ENCODE results near the gene SOHLH1.

Gene SOHLH1

GRCh38 chr9:135697226-135697625, 2.1 kb downstream of the SOHLH1 start:
- no peaks in the 10 kb centered on the region for H3K9me3 ChIP-seq (ENCODE audit: insufficient read depth, low read length)
- no peak overlapping the region for H3K9ac ChIP-seq (ENCODE audit: low read length)
- no peaks in the 10 kb centered on the region for H4K20me1 ChIP-seq (ENCODE audit: insufficient read depth, low read length)
- no peak overlapping the region for H3K4me3 ChIP-seq (ENCODE audit: low read length)
- H3K27me3 ChIP-seq (ENCODE audit: low read depth, low read length), result no peaks in the 10 kb centered on the region
- H2AFZ ChIP-seq (ENCODE audit: low read depth, low read length), result no peak overlapping the region
- no peaks in the 10 kb centered on the region for H3K79me2 ChIP-seq (ENCODE audit: low read length)
- H3K27ac ChIP-seq (ENCODE audit: low read length), result no peak overlapping the region
- H3K4me2 ChIP-seq (ENCODE audit: low read length), result no peak overlapping the region
- H3K4me1 ChIP-seq (ENCODE audit: low read length), result no peaks in the 10 kb centered on the region
- no peak for TF ChIP-seq EZH2phosphoT487 (IDR thresholded peaks at IDR 0.05; ENCODE audit: low read depth)
- TF ChIP-seq, protein P1, sequence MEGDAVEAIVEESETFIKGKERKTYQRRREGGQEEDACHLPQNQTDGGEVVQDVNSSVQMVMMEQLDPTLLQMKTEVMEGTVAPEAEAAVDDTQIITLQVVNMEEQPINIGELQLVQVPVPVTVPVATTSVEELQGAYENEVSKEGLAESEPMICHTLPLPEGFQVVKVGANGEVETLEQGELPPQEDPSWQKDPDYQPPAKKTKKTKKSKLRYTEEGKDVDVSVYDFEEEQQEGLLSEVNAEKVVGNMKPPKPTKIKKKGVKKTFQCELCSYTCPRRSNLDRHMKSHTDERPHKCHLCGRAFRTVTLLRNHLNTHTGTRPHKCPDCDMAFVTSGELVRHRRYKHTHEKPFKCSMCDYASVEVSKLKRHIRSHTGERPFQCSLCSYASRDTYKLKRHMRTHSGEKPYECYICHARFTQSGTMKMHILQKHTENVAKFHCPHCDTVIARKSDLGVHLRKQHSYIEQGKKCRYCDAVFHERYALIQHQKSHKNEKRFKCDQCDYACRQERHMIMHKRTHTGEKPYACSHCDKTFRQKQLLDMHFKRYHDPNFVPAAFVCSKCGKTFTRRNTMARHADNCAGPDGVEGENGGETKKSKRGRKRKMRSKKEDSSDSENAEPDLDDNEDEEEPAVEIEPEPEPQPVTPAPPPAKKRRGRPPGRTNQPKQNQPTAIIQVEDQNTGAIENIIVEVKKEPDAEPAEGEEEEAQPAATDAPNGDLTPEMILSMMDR (IDR thresholded peaks at IDR 0.05; ENCODE audit: low read depth, low read length), result no peak
- H3K36me3 ChIP-seq (replicated peaks; ENCODE audit: low read depth, low read length), result no peaks in the 10 kb centered on the region

- Histone ChIP-seq H3K27me3 (ENCODE audit: low read depth, low read length) (no peaks in the 10 kb centered on the region), H3K9ac (ENCODE audit: low read length) (no peak overlapping the region), H3K4me3 (ENCODE audit: low read length) (no peak overlapping the region), H3K4me1 (ENCODE audit: low read length) (no peaks in the 10 kb centered on the region), H3K9me3 (ENCODE audit: insufficient read depth, low read length) (no peaks in the 10 kb centered on the region), H3K36me3 (replicated peaks; ENCODE audit: low read depth, low read length) (no peaks in the 10 kb centered on the region), H3K27ac (ENCODE audit: low read length) (no peak overlapping the region), H4K20me1 (ENCODE audit: insufficient read depth, low read length) (no peaks in the 10 kb centered on the region), H2AFZ (ENCODE audit: low read depth, low read length) (no peak overlapping the region), H3K79me2 (ENCODE audit: low read length) (no peaks in the 10 kb centered on the region), H3K4me2 (ENCODE audit: low read length) (no peak overlapping the region)
- TF ChIP-seq, protein P1 (IDR thresholded peaks at IDR 0.05; ENCODE audit: low read depth, low read length), result no peak
- TF ChIP-seq EZH2phosphoT487 (IDR thresholded peaks at IDR 0.05; ENCODE audit: low read depth), result no peak
Observed at GRCh38 chr9:135696446-135696845, 2.8 kb downstream of the SOHLH1 start.

GRCh38 chr9:135695642-135696041, 3.6 kb downstream of the SOHLH1 start:
- Histone ChIP-seq H3K27ac (ENCODE audit: low read length) (no peak overlapping the region), H4K20me1 (ENCODE audit: insufficient read depth, low read length) (no peaks in the 10 kb centered on the region), H3K4me2 (ENCODE audit: low read length) (no peak overlapping the region), H3K4me1 (ENCODE audit: low read length) (no peaks in the 10 kb centered on the region), H2AFZ (ENCODE audit: low read depth, low read length) (no peak overlapping the region), H3K4me3 (ENCODE audit: low read length) (no peak overlapping the region), H3K9me3 (ENCODE audit: insufficient read depth, low read length) (no peaks in the 10 kb centered on the region), H3K9ac (ENCODE audit: low read length) (no peak overlapping the region), H3K79me2 (ENCODE audit: low read length) (no peaks in the 10 kb centered on the region), H3K27me3 (ENCODE audit: low read depth, low read length) (no peaks in the 10 kb centered on the region), H3K36me3 (replicated peaks; ENCODE audit: low read depth, low read length) (no peaks in the 10 kb centered on the region)
- no peak for TF ChIP-seq EZH2phosphoT487 (IDR thresholded peaks at IDR 0.05; ENCODE audit: low read depth)
- TF ChIP-seq, protein P1 (IDR thresholded peaks at IDR 0.05; ENCODE audit: low read depth, low read length), result no peak

GRCh38 chr9:135695036-135695435, 4.2 kb downstream of the SOHLH1 start:
- no peaks in the 10 kb centered on the region for H3K27me3 ChIP-seq (ENCODE audit: low read depth, low read length)
- no peaks in the 10 kb centered on the region for H4K20me1 ChIP-seq (ENCODE audit: insufficient read depth, low read length)
- no peaks in the 10 kb centered on the region for H3K9me3 ChIP-seq (ENCODE audit: insufficient read depth, low read length)
- TF ChIP-seq EZH2phosphoT487 (IDR thresholded peaks at IDR 0.05; ENCODE audit: low read depth), result no peak
- TF ChIP-seq, protein P1 (IDR thresholded peaks at IDR 0.05; ENCODE audit: low read depth, low read length), result no peak
- no peak overlapping the region for H3K27ac ChIP-seq (ENCODE audit: low read length)
- H3K4me1 ChIP-seq (ENCODE audit: low read length), result no peaks in the 10 kb centered on the region
- H3K9ac ChIP-seq (ENCODE audit: low read length), result no peak overlapping the region
- no peak overlapping the region for H3K4me2 ChIP-seq (ENCODE audit: low read length)
- no peaks in the 10 kb centered on the region for H3K36me3 ChIP-seq (replicated peaks; ENCODE audit: low read depth, low read length)
- no peak overlapping the region for H3K4me3 ChIP-seq (ENCODE audit: low read length)
- no peaks in the 10 kb centered on the region for H3K79me2 ChIP-seq (ENCODE audit: low read length)
- H2AFZ ChIP-seq (ENCODE audit: low read depth, low read length), result no peak overlapping the region
